T-cell (primary cell): ENCODE results near the gene HMGB4. TPM values are rescaled to one million over a fixed set of nuclear protein-coding genes. Genes with fewer than 3 reads are reported as not detected.

Experiments
- ATAC-seq, 4 experiments: fragments of 200-7000 bp in 3 of 4; fragments of 150-1000 bp in 1 of 4; cut with Tn5 transposase; replicated peaks in 1 of 4; 1 replicate in 3 of 4; 2 replicates in 1 of 4; pipeline ENCODE4 v1.10.0; 2021; ENCODE audit warnings: moderate library complexity in 3 of 4, mild to moderate bottlenecking in 2 of 4, moderate number of reproducible peaks in 1 of 4
- CTCF ChIA-PET, 2 donors: fragments of 300-600 bp; sonication (Branson Sonifier 250); formaldehyde crosslinking; loops; one replicate each; lab custom pipeline; 2022; ENCODE audit warnings: antibody characterized with exemption in 2 of 2; lab: Charles Lee
- POLR2A ChIA-PET, 2 donors: fragments of 300-600 bp; sonication (Branson Sonifier 250); formaldehyde crosslinking; loops; one replicate each; lab custom pipeline; 2022; ENCODE audit warnings: antibody characterized with exemption in 2 of 2; lab: Charles Lee
- DNase-seq, 35 experiments: peaks; one replicate each; pipeline versions ENCODE4 v3.0.0 to v3.0.0-alpha.2; 2013 to 2023
- H3K27ac ChIP-seq: one replicate; pipeline ENCODE4 v1.5.1; 2013; ENCODE audit warnings: low read length
- H3K27me3 ChIP-seq, 2 experiments: replicated peaks in 1 of 2; 1 replicate in 1 of 2; 2 replicates in 1 of 2; pipeline versions ENCODE4 v1.6.1 to v1.7.0; 2013; ENCODE audit warnings: low read length in 1 of 2, mixed read lengths in 1 of 2; ENCODE audit not compliant: control insufficient read depth in 2 of 2, insufficient read depth in 2 of 2; ENCODE audit errors: extremely low read depth in 1 of 2
- H3K36me3 ChIP-seq, 2 donors: 1 replicate in 1 of 2; 2 replicates in 1 of 2; pipeline versions ENCODE4 v1.6.1 to v1.7.0; 2013; ENCODE audit warnings: low read length in 1 of 2; ENCODE audit not compliant: control insufficient read depth in 2 of 2, insufficient read depth in 1 of 2; ENCODE audit errors: extremely low read depth in 1 of 2
- H3K4me1 ChIP-seq, 2 experiments: 1 replicate in 1 of 2; 2 replicates in 1 of 2; pipeline versions ENCODE4 v1.6.1 to v1.7.0; 2013; ENCODE audit warnings: low read length in 2 of 2, mixed read lengths in 1 of 2; ENCODE audit not compliant: insufficient read depth in 2 of 2, control insufficient read depth in 1 of 2; ENCODE audit errors: extremely low read depth in 1 of 2
- H3K4me3 ChIP-seq, 2 donors: 1 replicate in 1 of 2; 2 replicates in 1 of 2; pipeline versions ENCODE4 v1.5.1 to v1.7.0; 2013; ENCODE audit warnings: mild to moderate bottlenecking in 2 of 2, low read length in 1 of 2, moderate library complexity in 1 of 2; ENCODE audit not compliant: control insufficient read depth in 1 of 2; ENCODE audit errors: extremely low read depth in 1 of 2
- H3K9me3 ChIP-seq: 2 replicates; pipeline ENCODE4 v1.7.0; 2013
- H3K27ac Mint-ChIP-seq, 2 donors: one replicate each; pipeline ENCODE4 v1.8.0; 2020 to 2021; ENCODE audit warnings: mild to moderate bottlenecking in 2 of 2, mixed read lengths in 2 of 2
- H3K27me3 Mint-ChIP-seq, 2 donors: one replicate each; pipeline ENCODE4 v1.8.0; 2021 to 2022; ENCODE audit warnings: mixed read lengths in 2 of 2
- H3K36me3 Mint-ChIP-seq: one replicate; pipeline ENCODE4 v1.8.0; 2021; ENCODE audit warnings: mixed read lengths
- H3K4me1 Mint-ChIP-seq, 3 donors: one replicate each; pipeline ENCODE4 v1.8.0; 2020 to 2022; ENCODE audit warnings: mixed read lengths in 3 of 3, mild to moderate bottlenecking in 1 of 3
- H3K4me3 Mint-ChIP-seq, 3 donors: one replicate each; pipeline ENCODE4 v1.8.0; 2020 to 2022; ENCODE audit warnings: mild to moderate bottlenecking in 3 of 3, mixed read lengths in 3 of 3, moderate library complexity in 3 of 3
- H3K9me3 Mint-ChIP-seq, 3 donors: one replicate each; pipeline ENCODE4 v1.8.0; 2020 to 2022; ENCODE audit warnings: mixed read lengths in 3 of 3
- WGBS: methylation state at CpG from one replicate; pipeline ENCODE4 v1.1.5; 2013; ENCODE audit warnings: missing lambda C conversion rate; ENCODE audit not compliant: insufficient coverage; 5-methylcytosine and 5-hydroxymethylcytosine counted together
- total RNA-seq, 35 experiments: library from RNA in 6 of 35; stranded (reverse) in 6 of 35; fragments of 120-200 nt in 1 of 35; gene quantifications; one replicate each; pipeline versions ENCODE4 v1.2.1 to v1.2.4 and lab custom pipeline; 2013 to 2026

The HMGB4 gene
- total RNA-seq, 5 donors from 2014 or later (not counting 1 experiment from before 2014, with no cell fraction given) = not detected

DNA sequence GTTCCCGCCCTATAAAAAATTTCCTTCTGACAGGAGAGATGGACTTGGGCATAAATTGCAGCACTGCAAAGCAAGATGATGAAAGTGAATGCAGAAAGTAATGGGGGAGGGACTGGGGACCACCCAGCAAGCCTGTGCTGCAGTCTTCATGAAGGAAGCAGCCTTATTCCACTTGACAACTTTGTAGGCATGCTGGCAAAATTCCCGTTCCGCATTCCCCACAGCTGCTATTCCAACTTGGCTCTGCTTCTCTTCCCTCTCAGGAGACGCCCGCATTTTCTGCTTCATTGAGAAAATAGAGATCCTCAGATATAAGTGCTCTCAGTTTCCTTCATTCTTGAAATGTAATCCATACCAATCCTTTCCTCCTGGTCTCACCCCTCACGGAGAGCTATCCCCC, 2.4 kb downstream of the HMGB4 start:
- Mint-ChIP-seq H3K4me3 (no peak overlapping the region), H3K27me3 (peaks cover 22 to 33% of the 10 kb centered on the region in 2 donors), H3K27ac (no peak overlapping the region), H3K36me3 (no peaks in the 10 kb centered on the region), H3K9me3 (no peaks in the 10 kb centered on the region), H3K4me1 (no peaks in the 10 kb centered on the region)
- Histone ChIP-seq H3K4me3 (no peak overlapping the region), H3K27ac (no peak overlapping the region), H3K27me3 (peaks cover 0 to 4% of the 10 kb centered on the region in 2 experiments), H3K9me3 (no peaks in the 10 kb centered on the region), H3K4me1 (no peaks in the 10 kb centered on the region), H3K36me3 (no peaks in the 10 kb centered on the region)
- 86% methylated on average over 4 of the region's 6 CpGs for WGBS
- ChIA-PET CTCF (no interaction called here), POLR2A (no interaction called here)
- ATAC-seq (no peak), DNase-seq (no peak)

- ChIA-PET POLR2A (no interaction called here), CTCF (no interaction called here)
- no peaks in the 10 kb centered on the region for H3K36me3 Mint-ChIP-seq
- Histone ChIP-seq H3K27me3 (peaks cover 0 to 4% of the 10 kb centered on the region in 2 experiments), H3K36me3 (no peaks in the 10 kb centered on the region), H3K9me3 (no peaks in the 10 kb centered on the region), H3K4me1 (no peaks in the 10 kb centered on the region), H3K4me3 (no peak overlapping the region), H3K27ac (no peak overlapping the region)
- WGBS = no CpG with 5 or more reads among the region's 1 CpG
- no peaks in the 10 kb centered on the region for H3K9me3 Mint-ChIP-seq
- ATAC-seq = no peak
- peaks cover 22 to 23% of the 10 kb centered on the region in 2 donors for H3K27me3 Mint-ChIP-seq
- no peaks in the 10 kb centered on the region for H3K4me1 Mint-ChIP-seq
- no peak overlapping the region for H3K27ac Mint-ChIP-seq
- no peak for DNase-seq
- H3K4me3 Mint-ChIP-seq = no peak overlapping the region
These were observed 3.8 kb downstream of the HMGB4 start for GRCh38 chr1:33867684-33868083.

GRCh38 chr1:33872275-33872674, 8.4 kb downstream of the HMGB4 start:
- H3K4me3 ChIP-seq = no peak overlapping the region
- ChIA-PET CTCF (no interaction called here), POLR2A (no interaction called here)
- Mint-ChIP-seq H3K36me3 (no peaks in the 10 kb centered on the region), H3K4me3 (no peak overlapping the region), H3K27me3 (peaks cover 17 to 24% of the 10 kb centered on the region in 2 donors), H3K4me1 (no peaks in the 10 kb centered on the region), H3K27ac (no peak overlapping the region), H3K9me3 (peaks cover 0 to 3% (median 0%) of the 10 kb centered on the region in 3 donors)
- H3K27ac ChIP-seq = no peak overlapping the region
- DNase-seq (no peak), ATAC-seq (no peak)
- no peaks in the 10 kb centered on the region for H3K27me3 ChIP-seq
- H3K9me3 ChIP-seq = no peaks in the 10 kb centered on the region
- no peaks in the 10 kb centered on the region for H3K36me3 ChIP-seq
- no peaks in the 10 kb centered on the region for H3K4me1 ChIP-seq

GRCh38 chr1:33872683-33873082, 8.8 kb downstream of the HMGB4 start:
- no CpG with 5 or more reads among the region's 2 CpGs for WGBS
- no peak for ATAC-seq
- peaks cover 0 to 3% (median 0%) of the 10 kb centered on the region in 3 donors for H3K9me3 Mint-ChIP-seq
- H3K27ac ChIP-seq = no peak overlapping the region
- H3K4me3 ChIP-seq = no peak overlapping the region
- no peaks in the 10 kb centered on the region for H3K9me3 ChIP-seq
- H3K27ac Mint-ChIP-seq = no peak overlapping the region
- DNase-seq = no peak
- no peaks in the 10 kb centered on the region for H3K36me3 Mint-ChIP-seq
- peaks cover 15 to 24% of the 10 kb centered on the region in 2 donors for H3K27me3 Mint-ChIP-seq
- no peaks in the 10 kb centered on the region for H3K36me3 ChIP-seq
- no peak overlapping the region for H3K4me3 Mint-ChIP-seq
- no peaks in the 10 kb centered on the region for H3K4me1 Mint-ChIP-seq
- no peaks in the 10 kb centered on the region for H3K4me1 ChIP-seq
- peaks cover 0 to under 1% of the 10 kb centered on the region in 2 experiments for H3K27me3 ChIP-seq
- ChIA-PET POLR2A (no interaction called here), CTCF (no interaction called here)

DNA sequence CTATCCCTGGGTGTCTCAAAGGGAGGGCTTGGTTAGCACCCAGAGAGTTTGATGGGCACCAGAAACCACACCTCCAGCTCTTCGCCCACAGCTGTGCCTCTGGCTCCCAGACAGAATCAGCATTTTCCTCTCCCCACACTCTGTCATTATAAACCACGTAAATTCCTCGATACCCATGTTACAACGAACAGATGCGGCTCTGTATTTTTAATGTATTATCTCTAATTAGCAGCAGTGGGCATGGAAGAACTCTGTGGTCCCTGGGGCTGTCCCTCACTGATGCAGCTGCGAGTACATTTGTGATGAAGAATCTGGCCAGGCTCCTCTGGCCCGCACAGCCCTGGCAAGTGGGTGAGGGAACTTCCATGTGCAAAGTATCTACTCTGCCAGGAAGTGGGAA, 10.8 kb downstream of the HMGB4 start:
- no peaks in the 10 kb centered on the region for H3K4me1 ChIP-seq
- DNase-seq = no peak
- CTCF ChIA-PET = no interaction called here
- Mint-ChIP-seq H3K4me3 (no peak overlapping the region), H3K36me3 (no peaks in the 10 kb centered on the region), H3K27me3 (peaks cover 11 to 29% of the 10 kb centered on the region in 2 donors), H3K9me3 (peaks cover 0 to 3% (median 0%) of the 10 kb centered on the region in 3 donors), H3K4me1 (no peaks in the 10 kb centered on the region), H3K27ac (no peak overlapping the region)
- no peak overlapping the region for H3K27ac ChIP-seq
- H3K4me3 ChIP-seq = no peak overlapping the region
- no CpG with 5 or more reads among the region's 7 CpGs for WGBS
- ATAC-seq = no peak
- H3K9me3 ChIP-seq = no peaks in the 10 kb centered on the region
- POLR2A ChIA-PET = no interaction called here
- H3K36me3 ChIP-seq = no peaks in the 10 kb centered on the region
- peaks cover 0 to 8% of the 10 kb centered on the region in 2 experiments for H3K27me3 ChIP-seq

GRCh38 chr1:33875862-33876261, 12.0 kb downstream of the HMGB4 start:
- peaks cover 0 to 8% of the 10 kb centered on the region in 2 experiments for H3K27me3 ChIP-seq
- no peak for DNase-seq
- Mint-ChIP-seq H3K36me3 (no peaks in the 10 kb centered on the region), H3K27me3 (peaks cover 11 to 32% of the 10 kb centered on the region in 2 donors), H3K9me3 (peaks cover 0 to 3% (median 0%) of the 10 kb centered on the region in 3 donors), H3K27ac (no peak overlapping the region), H3K4me1 (no peaks in the 10 kb centered on the region), H3K4me3 (no peak overlapping the region)
- no peaks in the 10 kb centered on the region for H3K36me3 ChIP-seq
- no peak overlapping the region for H3K27ac ChIP-seq
- no peak for ATAC-seq
- ChIA-PET POLR2A (no interaction called here), CTCF (no interaction called here)
- no peak overlapping the region for H3K4me3 ChIP-seq
- no peaks in the 10 kb centered on the region for H3K9me3 ChIP-seq
- WGBS = 79% methylated on average over 3 of the region's 3 CpGs
- no peaks in the 10 kb centered on the region for H3K4me1 ChIP-seq
